Fibroblast of lung (primary cell): ENCODE results near the gene ENOX1. TPM values are rescaled to one million over a fixed set of nuclear protein-coding genes. Genes with fewer than 3 reads are reported as not detected.

ENCODE experiments used
- DNase-seq, 2 donors: peaks; one replicate each; pipeline versions ENCODE4 v3.0.0 to v3.0.0-alpha.2; 2010; ENCODE audit warnings: low read depth in 2 of 2
- H2AFZ ChIP-seq: 2 replicates; pipeline ENCODE4 v1.5.1; 2012; ENCODE audit warnings: low read length, control low read depth, inconsistent platforms
- H3K27ac ChIP-seq: 2 replicates; pipeline ENCODE4 v1.5.1; 2011; ENCODE audit warnings: low read length, control low read depth; ENCODE audit not compliant: insufficient read depth
- H3K27me3 ChIP-seq: 2 replicates; pipeline ENCODE4 v1.5.1; 2011; ENCODE audit warnings: mild to moderate bottlenecking, low read length; ENCODE audit not compliant: control insufficient read depth, insufficient read depth
- H3K36me3 ChIP-seq: 2 replicates; pipeline ENCODE4 v1.5.1; 2011; ENCODE audit warnings: low read length; ENCODE audit not compliant: control insufficient read depth, insufficient read depth
- H3K4me1 ChIP-seq: 2 replicates; pipeline ENCODE4 v1.5.1; 2011; ENCODE audit warnings: low read length; ENCODE audit not compliant: control insufficient read depth, insufficient read depth; ENCODE audit errors: extremely low read depth
- H3K4me2 ChIP-seq: 2 replicates; pipeline ENCODE4 v1.5.1; 2011; ENCODE audit warnings: low read length, control low read depth; ENCODE audit not compliant: insufficient read depth; ENCODE audit errors: extremely low read depth
- H3K4me3 ChIP-seq, 4 experiments: fragments of 200-600 bp in 1 of 4; sonication (generic) in 1 of 4; replicated peaks in 1 of 4; 2 replicates each; pipeline ENCODE4 v1.5.1; 2011 to 2016; ENCODE audit warnings: low read length in 4 of 4, low read depth in 3 of 4, mild to moderate bottlenecking in 3 of 4, control low read depth in 2 of 4, inconsistent platforms in 1 of 4, mixed read lengths in 1 of 4; ENCODE audit not compliant: insufficient read depth in 1 of 4; ENCODE audit errors: control extremely low read depth in 1 of 4
- H3K79me2 ChIP-seq: 2 replicates; pipeline ENCODE4 v1.5.1; 2012; ENCODE audit warnings: mild to moderate bottlenecking, low read length, inconsistent platforms; ENCODE audit not compliant: control insufficient read depth, insufficient read depth
- H3K9ac ChIP-seq: 2 replicates; pipeline ENCODE4 v1.5.1; 2011; ENCODE audit warnings: mild to moderate bottlenecking, low read length, control low read depth; ENCODE audit not compliant: insufficient read depth
- H3K9me3 ChIP-seq: 2 replicates; pipeline ENCODE4 v1.5.1; 2012; ENCODE audit warnings: low read depth, low read length; ENCODE audit not compliant: control insufficient read depth, insufficient read depth
- H4K20me1 ChIP-seq: 2 replicates; pipeline ENCODE4 v1.5.1; 2011; ENCODE audit warnings: low read length; ENCODE audit not compliant: control insufficient read depth, insufficient read depth; ENCODE audit errors: extremely low read depth
- CTCF ChIP-seq, 2 donors: IDR thresholded peaks in 1 of 2; conservative IDR thresholded peaks in 1 of 2; 1 replicate in 1 of 2; 2 replicates in 1 of 2; pipeline ENCODE4 v1.5.1; 2011 to 2012; ENCODE audit warnings: low read length in 2 of 2, control low read depth in 1 of 2, inconsistent platforms in 1 of 2, low read depth in 1 of 2, mild to moderate bottlenecking in 1 of 2
- EZH2 ChIP-seq: IDR thresholded peaks from 2 replicates; pipeline ENCODE4 v1.5.1; 2012; ENCODE audit warnings: low read length, control low read depth, mild to moderate bottlenecking; ENCODE audit errors: missing control alignments
- polyA plus RNA-seq, 2 donors: library from polyadenylated mRNA; depleted of rRNA in 1 of 2; stranded (reverse) in 1 of 2; unstranded in 1 of 2; fragments of >200 nt; gene quantifications; 2 replicates each; pipeline ENCODE4 v1.2.1, GENCODE V29; 2011 to 2012; ENCODE audit warnings: missing spikeins in 1 of 2
- total RNA-seq: library from RNA; depleted of rRNA; stranded (reverse); fragments of >200 nt; gene quantifications from 2 replicates; pipeline ENCODE4 v1.2.1, GENCODE V29; 2014

Gene ENOX1
- total and polyA plus RNA-seq, 2 donors (not counting 1 experiment from before 2014, with no cell fraction given), result 3.5 to 7.6 TPM

- Histone ChIP-seq H3K36me3 (no peaks in the 10 kb centered on the region), H3K4me2 (no peak overlapping the region), H4K20me1 (no peaks in the 10 kb centered on the region), H3K27me3 (no peaks in the 10 kb centered on the region), H3K79me2 (no peaks in the 10 kb centered on the region), H3K9me3 (no peaks in the 10 kb centered on the region), H2AFZ (no peak overlapping the region), H3K9ac (no peak overlapping the region), H3K4me3 (no peak overlapping the region), H3K27ac (no peak overlapping the region), H3K4me1 (no peaks in the 10 kb centered on the region)
- no peak for DNase-seq
- TF ChIP-seq CTCF (conservative IDR thresholded peaks at IDR 0.05 in 1 of 2, IDR thresholded peaks at IDR 0.05 in 1 of 2; ENCODE audit: low read depth in 1 of 2, low read length in 2 of 2) (no peak), EZH2 (no peak)
Observed at GRCh38 chr13:43203781-43204180, 583.0 kb downstream of the ENOX1 start.

DNA sequence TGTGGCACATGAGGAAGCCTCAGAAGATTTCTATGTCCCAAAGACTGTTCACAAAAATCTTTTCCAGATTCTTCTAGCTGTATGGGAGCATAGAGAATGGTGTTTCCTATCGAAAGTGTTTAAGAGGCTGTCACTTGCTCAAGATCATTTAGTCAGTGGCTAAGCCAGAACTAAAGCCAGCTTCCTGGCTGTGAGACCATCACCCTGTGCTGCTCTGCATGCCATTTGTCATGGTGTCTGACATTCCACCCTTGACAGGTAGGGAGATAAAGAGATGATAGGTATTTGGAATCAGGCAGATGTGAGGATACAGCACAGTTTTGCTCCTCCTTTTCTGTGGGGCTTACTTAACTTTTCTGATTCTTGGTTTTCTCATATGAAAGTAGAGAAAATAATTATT lies 586.0 kb downstream of the ENOX1 start:
- Histone ChIP-seq H2AFZ (no peak overlapping the region), H3K9me3 (no peaks in the 10 kb centered on the region), H3K27ac (no peak overlapping the region), H3K27me3 (no peaks in the 10 kb centered on the region), H4K20me1 (no peaks in the 10 kb centered on the region), H3K36me3 (no peaks in the 10 kb centered on the region), H3K4me1 (no peaks in the 10 kb centered on the region), H3K4me2 (no peak overlapping the region), H3K79me2 (no peaks in the 10 kb centered on the region), H3K9ac (no peak overlapping the region), H3K4me3 (no peak overlapping the region)
- TF ChIP-seq EZH2 (no peak), CTCF (conservative IDR thresholded peaks at IDR 0.05 in 1 of 2, IDR thresholded peaks at IDR 0.05 in 1 of 2; ENCODE audit: low read depth in 1 of 2, low read length in 2 of 2) (no peak)
- peak in 1 of 2 donors; percentile 3 for DNase-seq

DNA sequence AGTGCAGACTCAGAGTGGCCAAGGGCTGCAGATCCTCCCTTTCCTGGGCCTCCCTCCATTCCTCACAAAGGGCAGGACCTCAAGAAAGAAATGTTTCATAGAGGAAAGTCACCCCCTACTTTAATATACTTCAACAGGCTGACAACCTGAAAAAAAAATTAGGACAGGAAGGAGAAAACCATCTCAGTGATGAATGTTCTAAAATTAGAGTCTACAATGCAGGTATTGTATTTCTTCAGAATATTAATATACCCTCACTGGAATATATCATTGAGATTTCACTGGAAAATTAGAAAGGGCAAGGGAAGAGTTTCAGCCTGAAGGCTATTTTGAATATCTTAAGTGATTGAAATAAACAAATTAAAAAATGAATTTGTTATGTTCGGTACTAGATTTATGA lies 586.5 kb downstream of the ENOX1 start:
- H3K4me2 ChIP-seq, result no peak overlapping the region
- no peak overlapping the region for H3K27ac ChIP-seq
- H3K9me3 ChIP-seq, result no peaks in the 10 kb centered on the region
- no peak overlapping the region for H3K9ac ChIP-seq
- H3K36me3 ChIP-seq, result no peaks in the 10 kb centered on the region
- no peaks in the 10 kb centered on the region for H3K79me2 ChIP-seq
- H3K4me3 ChIP-seq, result no peak overlapping the region
- H3K4me1 ChIP-seq, result no peaks in the 10 kb centered on the region
- H2AFZ ChIP-seq, result no peak overlapping the region
- H3K27me3 ChIP-seq, result no peaks in the 10 kb centered on the region
- no peak for TF ChIP-seq EZH2
- no peak for TF ChIP-seq CTCF (conservative IDR thresholded peaks at IDR 0.05 in 1 of 2, IDR thresholded peaks at IDR 0.05 in 1 of 2; ENCODE audit: low read depth in 1 of 2, low read length in 2 of 2)
- H4K20me1 ChIP-seq, result no peaks in the 10 kb centered on the region
- DNase-seq, result no peak
